ENCODE measurements around the gene BRSK2.
A peak's percentile ranks its signal among the peaks of the same experiment; 100 is the strongest.

DNA sequence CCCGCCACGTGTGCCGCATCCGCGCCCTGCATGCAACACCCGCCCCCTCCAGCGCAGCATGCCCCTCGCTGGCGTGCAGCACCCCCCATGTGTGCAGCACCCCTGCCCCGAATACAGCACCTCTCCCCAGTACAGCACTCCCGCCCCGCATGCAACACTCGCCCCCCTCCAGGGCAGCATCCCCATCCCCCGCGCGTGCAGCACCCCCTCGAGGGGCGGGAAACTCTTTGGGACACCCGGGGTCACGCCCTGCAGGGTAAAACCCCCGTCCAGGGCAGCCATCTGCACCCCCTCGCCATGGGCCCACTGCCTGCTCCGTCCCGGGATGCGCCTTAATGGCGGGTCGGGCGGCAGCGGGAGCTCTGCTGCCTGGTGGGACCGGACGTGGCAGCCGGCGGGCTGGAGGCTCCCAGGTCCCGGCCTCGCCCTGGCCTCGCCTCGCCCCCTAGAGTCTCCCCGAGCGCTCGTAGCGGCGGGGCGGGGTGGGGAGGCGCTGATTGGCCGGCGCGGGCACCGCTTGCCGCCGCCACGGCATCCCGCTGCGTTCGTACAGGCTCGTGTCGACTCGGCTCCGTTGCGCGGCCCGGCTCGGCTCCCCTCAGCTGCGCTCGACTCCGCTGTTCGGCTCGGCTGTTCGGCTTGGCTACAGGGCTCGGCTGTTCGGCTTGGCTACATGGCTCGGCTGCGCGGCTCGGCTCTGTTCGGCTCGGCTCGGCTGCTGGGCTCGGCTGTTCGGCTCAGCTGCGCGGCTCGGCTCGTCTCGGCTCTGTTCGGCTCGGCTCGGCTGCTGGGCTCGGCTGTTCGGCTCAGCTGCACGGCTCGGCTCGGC, 417 bp upstream of the BRSK2 start:
- TF ChIP-seq POLR2A (IDR thresholded peaks at IDR 0.05) (no peak), POLR2AphosphoS5 (IDR thresholded peaks at IDR 0.05) (no peak), EP300 (IDR thresholded peaks at IDR 0.05) (no peak)
- TF ChIP-seq, protein P1, sequence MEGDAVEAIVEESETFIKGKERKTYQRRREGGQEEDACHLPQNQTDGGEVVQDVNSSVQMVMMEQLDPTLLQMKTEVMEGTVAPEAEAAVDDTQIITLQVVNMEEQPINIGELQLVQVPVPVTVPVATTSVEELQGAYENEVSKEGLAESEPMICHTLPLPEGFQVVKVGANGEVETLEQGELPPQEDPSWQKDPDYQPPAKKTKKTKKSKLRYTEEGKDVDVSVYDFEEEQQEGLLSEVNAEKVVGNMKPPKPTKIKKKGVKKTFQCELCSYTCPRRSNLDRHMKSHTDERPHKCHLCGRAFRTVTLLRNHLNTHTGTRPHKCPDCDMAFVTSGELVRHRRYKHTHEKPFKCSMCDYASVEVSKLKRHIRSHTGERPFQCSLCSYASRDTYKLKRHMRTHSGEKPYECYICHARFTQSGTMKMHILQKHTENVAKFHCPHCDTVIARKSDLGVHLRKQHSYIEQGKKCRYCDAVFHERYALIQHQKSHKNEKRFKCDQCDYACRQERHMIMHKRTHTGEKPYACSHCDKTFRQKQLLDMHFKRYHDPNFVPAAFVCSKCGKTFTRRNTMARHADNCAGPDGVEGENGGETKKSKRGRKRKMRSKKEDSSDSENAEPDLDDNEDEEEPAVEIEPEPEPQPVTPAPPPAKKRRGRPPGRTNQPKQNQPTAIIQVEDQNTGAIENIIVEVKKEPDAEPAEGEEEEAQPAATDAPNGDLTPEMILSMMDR (IDR thresholded peaks at IDR 0.05), result peak in 3 of 4 experiments; percentile 13 to 61 (median 39)

Measured in gastroesophageal sphincter (tissue), 3 donors.